Kidney epithelial cell (primary cell): ENCODE results near the gene ANKRD34A. TPM values are rescaled to one million over a fixed set of nuclear protein-coding genes. Genes with fewer than 3 reads are reported as not detected.

ENCODE experiments used
- DNase-seq: peaks from one replicate; pipeline ENCODE4 v3.0.0-alpha.2; 2010; ENCODE audit warnings: low read depth
- H3K27me3 ChIP-seq: 2 replicates; pipeline ENCODE4 v1.6.0; 2011; ENCODE audit warnings: low read length; ENCODE audit not compliant: control insufficient read depth, insufficient read depth
- H3K36me3 ChIP-seq: 2 replicates; pipeline ENCODE4 v1.5.1; 2011; ENCODE audit warnings: low read length; ENCODE audit not compliant: control insufficient read depth, insufficient read depth
- H3K4me3 ChIP-seq: 2 replicates; pipeline ENCODE4 v1.5.1; 2011; ENCODE audit warnings: low read depth, mild to moderate bottlenecking, control low read depth, low read length
- CTCF ChIP-seq: IDR thresholded peaks from 2 replicates; pipeline ENCODE4 v1.5.1; 2011; ENCODE audit warnings: mild to moderate bottlenecking, moderate library complexity, low read length, control low read depth, inconsistent platforms; ENCODE audit not compliant: insufficient read depth, poor library complexity, severe bottlenecking
- total RNA-seq: library from RNA; depleted of rRNA; stranded (reverse); fragments of >200 nt; gene quantifications from 2 replicates; pipeline ENCODE4 v1.2.3, GENCODE V29; 2015

ANKRD34A gene
- total RNA-seq, 1 donor from 2014 or later: 0.46 TPM

GRCh38 chr1:145961109-145961424, 3.3 kb downstream of the ANKRD34A start:
- Histone ChIP-seq H3K36me3 (no peaks in the 10 kb centered on the region), H3K4me3 (peak overlapping the region; percentile 56), H3K27me3 (no peaks in the 10 kb centered on the region)
- DNase-seq: no peak
- TF ChIP-seq CTCF: no peak

GRCh38 chr1:145960468-145961108, 3.8 kb downstream of the ANKRD34A start:
- TF ChIP-seq CTCF: peak; percentile 24
- Histone ChIP-seq H3K4me3 (peak overlapping the region; percentile 56), H3K27me3 (no peaks in the 10 kb centered on the region), H3K36me3 (no peaks in the 10 kb centered on the region)
- DNase-seq: no peak

GRCh38 chr1:145959957-145960467, 4.4 kb downstream of the ANKRD34A start:
- no peaks in the 10 kb centered on the region for H3K27me3 ChIP-seq
- DNase-seq: no peak
- H3K4me3 ChIP-seq: peak overlapping the region; percentile 56
- H3K36me3 ChIP-seq: no peaks in the 10 kb centered on the region
- no peak for TF ChIP-seq CTCF

GRCh38 chr1:145959333-145959732, 5.0 kb downstream of the ANKRD34A start:
- Histone ChIP-seq H3K4me3 (no peak overlapping the region), H3K27me3 (no peaks in the 10 kb centered on the region), H3K36me3 (peaks cover 1% of the 10 kb centered on the region)
- DNase-seq: no peak
- TF ChIP-seq CTCF: no peak

GRCh38 chr1:145958734-145959133, 5.6 kb downstream of the ANKRD34A start:
- TF ChIP-seq CTCF: no peak
- H3K4me3 ChIP-seq: no peak overlapping the region
- no peak for DNase-seq
- peaks cover 1% of the 10 kb centered on the region for H3K36me3 ChIP-seq
- H3K27me3 ChIP-seq: no peaks in the 10 kb centered on the region
